ENCODE results near the gene COG7.
"Not testable (repeated sequence)": the region's sequence is repeated elsewhere in the genome, so short reads cannot be mapped to it uniquely, and the experiment has no call there.

COG7 gene

GRCh38 chr16:23369416-23369815, 83.6 kb downstream of the COG7 start:
- Histone ChIP-seq H3K27ac (ENCODE audit: insufficient read depth, low read length, poor library complexity, severe bottlenecking) (no peak overlapping the region), H3K4me3 (ENCODE audit: insufficient read depth, low read depth, low read length, poor library complexity, severe bottlenecking) (no peak overlapping the region), H3K36me3 (ENCODE audit: control insufficient read depth, insufficient read depth, low read length) (no peaks in the 10 kb centered on the region), H3K4me1 (ENCODE audit: control insufficient read depth, insufficient read depth, low read length, poor library complexity, severe bottlenecking) (no peaks in the 10 kb centered on the region), H3K27me3 (replicated peaks; ENCODE audit: control insufficient read depth, insufficient read depth, low read length, poor library complexity, severe bottlenecking) (no peaks in the 10 kb centered on the region), H3K9me3 (ENCODE audit: control insufficient read depth, low read length) (no peaks in the 10 kb centered on the region)
- no peak for DNase-seq

- no peaks in the 10 kb centered on the region for H3K36me3 ChIP-seq (ENCODE audit: control insufficient read depth, insufficient read depth, low read length)
- H3K9me3 ChIP-seq (ENCODE audit: control insufficient read depth, low read length): no peaks in the 10 kb centered on the region
- H3K27ac ChIP-seq (ENCODE audit: insufficient read depth, low read length, poor library complexity, severe bottlenecking): no peak overlapping the region
- H3K4me3 ChIP-seq (ENCODE audit: insufficient read depth, low read depth, low read length, poor library complexity, severe bottlenecking): no peak overlapping the region
- no peaks in the 10 kb centered on the region for H3K27me3 ChIP-seq (replicated peaks; ENCODE audit: control insufficient read depth, insufficient read depth, low read length, poor library complexity, severe bottlenecking)
- no peaks in the 10 kb centered on the region for H3K4me1 ChIP-seq (ENCODE audit: control insufficient read depth, insufficient read depth, low read length, poor library complexity, severe bottlenecking)
- DNase-seq: no peak
Observed at GRCh38 chr16:23368469-23368868, 84.5 kb downstream of the COG7 start.

GRCh38 chr16:23367988-23368387, 85.0 kb downstream of the COG7 start:
- H3K27me3 ChIP-seq (replicated peaks; ENCODE audit: control insufficient read depth, insufficient read depth, low read length, poor library complexity, severe bottlenecking): no peaks in the 10 kb centered on the region
- H3K9me3 ChIP-seq (ENCODE audit: control insufficient read depth, low read length): no peaks in the 10 kb centered on the region
- no peak overlapping the region for H3K4me3 ChIP-seq (ENCODE audit: insufficient read depth, low read depth, low read length, poor library complexity, severe bottlenecking)
- H3K4me1 ChIP-seq (ENCODE audit: control insufficient read depth, insufficient read depth, low read length, poor library complexity, severe bottlenecking): no peaks in the 10 kb centered on the region
- no peaks in the 10 kb centered on the region for H3K36me3 ChIP-seq (ENCODE audit: control insufficient read depth, insufficient read depth, low read length)
- no peak overlapping the region for H3K27ac ChIP-seq (ENCODE audit: insufficient read depth, low read length, poor library complexity, severe bottlenecking)
- DNase-seq: no peak

- H3K4me3 ChIP-seq (ENCODE audit: insufficient read depth, low read depth, low read length, poor library complexity, severe bottlenecking): no peak overlapping the region
- no peaks in the 10 kb centered on the region for H3K4me1 ChIP-seq (ENCODE audit: control insufficient read depth, insufficient read depth, low read length, poor library complexity, severe bottlenecking)
- H3K27ac ChIP-seq (ENCODE audit: insufficient read depth, low read length, poor library complexity, severe bottlenecking): no peak overlapping the region
- H3K9me3 ChIP-seq (ENCODE audit: control insufficient read depth, low read length): no peaks in the 10 kb centered on the region
- DNase-seq: no peak
- H3K36me3 ChIP-seq (ENCODE audit: control insufficient read depth, insufficient read depth, low read length): no peaks in the 10 kb centered on the region
- H3K27me3 ChIP-seq (replicated peaks; ENCODE audit: control insufficient read depth, insufficient read depth, low read length, poor library complexity, severe bottlenecking): no peaks in the 10 kb centered on the region
Observed at GRCh38 chr16:23367564-23367963, 85.4 kb downstream of the COG7 start.

- not testable (repeated sequence) for H3K4me1 ChIP-seq (ENCODE audit: control insufficient read depth, insufficient read depth, low read length, poor library complexity, severe bottlenecking); H3K4me3 ChIP-seq (ENCODE audit: insufficient read depth, low read depth, low read length, poor library complexity, severe bottlenecking); DNase-seq; H3K27ac ChIP-seq (ENCODE audit: insufficient read depth, low read length, poor library complexity, severe bottlenecking); H3K9me3 ChIP-seq (ENCODE audit: control insufficient read depth, low read length); H3K36me3 ChIP-seq (ENCODE audit: control insufficient read depth, insufficient read depth, low read length); H3K27me3 ChIP-seq (replicated peaks; ENCODE audit: control insufficient read depth, insufficient read depth, low read length, poor library complexity, severe bottlenecking)
Observed at GRCh38 chr16:23366341-23366740, 86.6 kb downstream of the COG7 start.

GRCh38 chr16:23365602-23366240, 87.3 kb downstream of the COG7 start:
- DNase-seq: no peak
- no peaks in the 10 kb centered on the region for H3K36me3 ChIP-seq (ENCODE audit: control insufficient read depth, insufficient read depth, low read length)
- H3K27ac ChIP-seq (ENCODE audit: insufficient read depth, low read length, poor library complexity, severe bottlenecking): no peak overlapping the region
- H3K9me3 ChIP-seq (ENCODE audit: control insufficient read depth, low read length): no peaks in the 10 kb centered on the region
- H3K4me3 ChIP-seq (ENCODE audit: insufficient read depth, low read depth, low read length, poor library complexity, severe bottlenecking): no peak overlapping the region
- no peaks in the 10 kb centered on the region for H3K27me3 ChIP-seq (replicated peaks; ENCODE audit: control insufficient read depth, insufficient read depth, low read length, poor library complexity, severe bottlenecking)
- no peaks in the 10 kb centered on the region for H3K4me1 ChIP-seq (ENCODE audit: control insufficient read depth, insufficient read depth, low read length, poor library complexity, severe bottlenecking)

GRCh38 chr16:23362460-23363317, 90.3 kb downstream of the COG7 start:
- Histone ChIP-seq H3K9me3 (ENCODE audit: control insufficient read depth, low read length) (no peaks in the 10 kb centered on the region), H3K27me3 (replicated peaks; ENCODE audit: control insufficient read depth, insufficient read depth, low read length, poor library complexity, severe bottlenecking) (no peaks in the 10 kb centered on the region), H3K27ac (ENCODE audit: insufficient read depth, low read length, poor library complexity, severe bottlenecking) (no peak overlapping the region), H3K36me3 (ENCODE audit: control insufficient read depth, insufficient read depth, low read length) (no peaks in the 10 kb centered on the region), H3K4me3 (ENCODE audit: insufficient read depth, low read depth, low read length, poor library complexity, severe bottlenecking) (no peak overlapping the region), H3K4me1 (ENCODE audit: control insufficient read depth, insufficient read depth, low read length, poor library complexity, severe bottlenecking) (no peaks in the 10 kb centered on the region)
- no peak for DNase-seq

- no peak for DNase-seq
- Histone ChIP-seq H3K27ac (ENCODE audit: insufficient read depth, low read length, poor library complexity, severe bottlenecking) (no peak overlapping the region), H3K4me1 (ENCODE audit: control insufficient read depth, insufficient read depth, low read length, poor library complexity, severe bottlenecking) (no peaks in the 10 kb centered on the region)
Observed at GRCh38 chr16:23359092-23359760, 93.8 kb downstream of the COG7 start.

GRCh38 chr16:23357761-23358290, 95.2 kb downstream of the COG7 start:
- Histone ChIP-seq H3K27me3 (replicated peaks; ENCODE audit: control insufficient read depth, insufficient read depth, low read length, poor library complexity, severe bottlenecking) (no peaks in the 10 kb centered on the region), H3K36me3 (ENCODE audit: control insufficient read depth, insufficient read depth, low read length) (no peaks in the 10 kb centered on the region), H3K4me1 (ENCODE audit: control insufficient read depth, insufficient read depth, low read length, poor library complexity, severe bottlenecking) (no peaks in the 10 kb centered on the region), H3K4me3 (ENCODE audit: insufficient read depth, low read depth, low read length, poor library complexity, severe bottlenecking) (no peak overlapping the region), H3K9me3 (ENCODE audit: control insufficient read depth, low read length) (no peaks in the 10 kb centered on the region), H3K27ac (ENCODE audit: insufficient read depth, low read length, poor library complexity, severe bottlenecking) (no peak overlapping the region)
- DNase-seq: no peak

More at GRCh38 chr16:23359092-23359760, 93.8 kb downstream of the COG7 start:
- Histone ChIP-seq H3K27me3 (replicated peaks; ENCODE audit: control insufficient read depth, insufficient read depth, low read length, poor library complexity, severe bottlenecking) (no peaks in the 10 kb centered on the region), H3K4me3 (ENCODE audit: insufficient read depth, low read depth, low read length, poor library complexity, severe bottlenecking) (no peak overlapping the region), H3K36me3 (ENCODE audit: control insufficient read depth, insufficient read depth, low read length) (no peaks in the 10 kb centered on the region), H3K9me3 (ENCODE audit: control insufficient read depth, low read length) (no peaks in the 10 kb centered on the region)

- no peak overlapping the region for H3K27ac ChIP-seq (ENCODE audit: insufficient read depth, low read length, poor library complexity, severe bottlenecking)
- no peaks in the 10 kb centered on the region for H3K27me3 ChIP-seq (replicated peaks; ENCODE audit: control insufficient read depth, insufficient read depth, low read length, poor library complexity, severe bottlenecking)
- H3K9me3 ChIP-seq (ENCODE audit: control insufficient read depth, low read length): no peaks in the 10 kb centered on the region
- no peaks in the 10 kb centered on the region for H3K4me1 ChIP-seq (ENCODE audit: control insufficient read depth, insufficient read depth, low read length, poor library complexity, severe bottlenecking)
- no peak overlapping the region for H3K4me3 ChIP-seq (ENCODE audit: insufficient read depth, low read depth, low read length, poor library complexity, severe bottlenecking)
- no peak for DNase-seq
- no peaks in the 10 kb centered on the region for H3K36me3 ChIP-seq (ENCODE audit: control insufficient read depth, insufficient read depth, low read length)
Observed at GRCh38 chr16:23356941-23357340, 96.0 kb downstream of the COG7 start.

Measured in effector memory CD4-positive, alpha-beta T cell (primary cell).